Nephron (organoid): ENCODE measurements around the gene TIMP1.

Experiments
- H3K27ac Mint-ChIP-seq, 3 experiments: 2 replicates each; pipeline ENCODE4 v1.8.0; 2020; ENCODE audit warnings: mixed read lengths in 3 of 3, mild to moderate bottlenecking in 2 of 3, moderate library complexity in 1 of 3
- H3K27me3 Mint-ChIP-seq: 2 replicates; pipeline ENCODE4 v1.8.0; 2021; ENCODE audit warnings: low read depth, mild to moderate bottlenecking, moderate library complexity, mixed read lengths
- H3K36me3 Mint-ChIP-seq: 2 replicates; pipeline ENCODE4 v1.8.0; 2020; ENCODE audit warnings: low read depth, mixed read lengths
- H3K4me1 Mint-ChIP-seq: 2 replicates; pipeline ENCODE4 v1.8.0; 2020; ENCODE audit warnings: mixed read lengths
- H3K4me3 Mint-ChIP-seq, 3 experiments: 2 replicates each; pipeline ENCODE4 v1.8.0; 2020; ENCODE audit warnings: mild to moderate bottlenecking in 3 of 3, mixed read lengths in 3 of 3, moderate library complexity in 2 of 3
- H3K9me3 Mint-ChIP-seq: 2 replicates; pipeline ENCODE4 v1.8.0; 2020; ENCODE audit warnings: mixed read lengths
- CTCF ChIP-seq, 3 experiments: fragments of 200-600 bp; sonication (generic); IDR thresholded peaks; one replicate each; pipeline ENCODE4 v1.5.0; 2021; ENCODE audit warnings: antibody characterized with exemption in 3 of 3; ENCODE audit not compliant: unreplicated experiment in 3 of 3

Gene TIMP1

GRCh38 chrX:47633689-47634590 lies 51.7 kb downstream of the TIMP1 start:
- Mint-ChIP-seq H3K4me1 (no peaks in the 10 kb centered on the region), H3K36me3 (peaks cover 26% of the 10 kb centered on the region), H3K27me3 (no peaks in the 10 kb centered on the region), H3K9me3 (peaks cover 6% of the 10 kb centered on the region), H3K27ac (no peak overlapping the region), H3K4me3 (no peak overlapping the region)
- TF ChIP-seq CTCF (IDR thresholded peaks at IDR 0.05; ENCODE audit: unreplicated experiment in 3 of 3), result no peak

GRCh38 chrX:47634871-47635575 lies 52.8 kb downstream of the TIMP1 start:
- Mint-ChIP-seq H3K36me3 (peaks cover 37% of the 10 kb centered on the region), H3K27ac (no peak overlapping the region), H3K27me3 (no peaks in the 10 kb centered on the region), H3K4me1 (no peaks in the 10 kb centered on the region), H3K9me3 (peaks cover 11% of the 10 kb centered on the region), H3K4me3 (no peak overlapping the region)
- no peak for TF ChIP-seq CTCF (IDR thresholded peaks at IDR 0.05; ENCODE audit: unreplicated experiment in 3 of 3)
